HL-60 (cell line): Measurements from ENCODE around the gene NOX5.
"Not testable (repeated sequence)": the region's sequence is repeated elsewhere in the genome, so short reads cannot be mapped to it uniquely, and the experiment has no call there.

Source experiments
- DNase-seq, 2 experiments: peaks; one replicate each; pipeline ENCODE4 v3.0.0-alpha.2; 2010 to 2020; ENCODE audit warnings: low read depth in 1 of 2, low spot score in 1 of 2
- H3K27ac ChIP-seq: fragments of 250-450 bp; sonication (Bioruptor Pico); replicated peaks from 2 replicates; pipeline ENCODE4 v1.5.1; 2020; ENCODE audit warnings: mild to moderate bottlenecking, moderate library complexity
- H3K27me3 ChIP-seq: fragments of 250-450 bp; sonication (Bioruptor Pico); 2 replicates; pipeline ENCODE4 v1.5.1; 2021; ENCODE audit warnings: mild to moderate bottlenecking, moderate library complexity; ENCODE audit not compliant: insufficient read depth, poor library complexity, severe bottlenecking
- H3K4me3 ChIP-seq: replicated peaks from 2 replicates; pipeline ENCODE4 v1.5.1; 2011; ENCODE audit warnings: mild to moderate bottlenecking, control low read depth, low read length; ENCODE audit not compliant: insufficient read depth
- CTCF ChIP-seq: IDR thresholded peaks from one replicate; pipeline ENCODE4 v1.5.1; 2011; ENCODE audit warnings: low read length, control low read depth, inconsistent platforms; ENCODE audit not compliant: insufficient read depth
- GABPA ChIP-seq: IDR thresholded peaks from 2 replicates; pipeline ENCODE4 v1.6.1; 2012; ENCODE audit warnings: low read depth
- POLR2AphosphoS5 ChIP-seq: IDR thresholded peaks from 2 replicates; pipeline ENCODE4 v1.6.1; 2012; ENCODE audit warnings: low read depth
- REST ChIP-seq: IDR thresholded peaks from 2 replicates; pipeline ENCODE4 v1.6.1; 2012; ENCODE audit warnings: low read depth; ENCODE audit not compliant: insufficient replicate concordance
- SPI1 ChIP-seq: IDR thresholded peaks from 2 replicates; pipeline ENCODE4 v1.6.1; 2012; ENCODE audit warnings: low read depth, mild to moderate bottlenecking, borderline replicate concordance

The NOX5 gene

GRCh38 chr15:69066007-69066995 lies 51.8 kb downstream of the NOX5 start:
- H3K27ac ChIP-seq: no peak overlapping the region
- no peaks in the 10 kb centered on the region for H3K27me3 ChIP-seq
- no peak for DNase-seq
- H3K4me3 ChIP-seq: no peak overlapping the region
- no peak for TF ChIP-seq GABPA
- TF ChIP-seq POLR2AphosphoS5: no peak
- no peak for TF ChIP-seq SPI1
- no peak for TF ChIP-seq REST
- TF ChIP-seq CTCF: no peak

GRCh38 chr15:69067296-69067695 lies 52.8 kb downstream of the NOX5 start:
- DNase-seq: no peak
- TF ChIP-seq GABPA: no peak
- Histone ChIP-seq H3K27ac (no peak overlapping the region), H3K4me3 (no peak overlapping the region), H3K27me3 (no peaks in the 10 kb centered on the region)

- Histone ChIP-seq H3K27ac (no peak overlapping the region), H3K4me3 (no peak overlapping the region), H3K27me3 (no peaks in the 10 kb centered on the region)
- DNase-seq: no peak
- no peak for TF ChIP-seq POLR2AphosphoS5
- no peak for TF ChIP-seq SPI1
- TF ChIP-seq REST: no peak
- no peak for TF ChIP-seq CTCF
- TF ChIP-seq GABPA: no peak
Observed at GRCh38 chr15:69068157-69068556, 53.7 kb downstream of the NOX5 start.

GRCh38 chr15:69069290-69069689 lies 54.8 kb downstream of the NOX5 start:
- DNase-seq, H3K4me3 ChIP-seq, H3K27me3 ChIP-seq, H3K27ac ChIP-seq: not testable (repeated sequence)

- H3K27me3 ChIP-seq: peaks cover 3% of the 10 kb centered on the region
- no peak for TF ChIP-seq SPI1
- no peak for TF ChIP-seq POLR2AphosphoS5
- TF ChIP-seq CTCF: no peak
- TF ChIP-seq GABPA: no peak
- no peak for TF ChIP-seq REST
- DNase-seq: no peak
- no peak overlapping the region for H3K4me3 ChIP-seq
- H3K27ac ChIP-seq: no peak overlapping the region
Observed at GRCh38 chr15:69069996-69070395, 55.5 kb downstream of the NOX5 start.
